HG02943 (cell line): ENCODE measurements around the gene MAST4.

Source experiments
- ATAC-seq: cut with Tn5 transposase; IDR thresholded peaks from one replicate; pipeline ENCODE4 v1.9.1; 2021; ENCODE audit warnings: mild to moderate bottlenecking, low read depth, moderate library complexity; ENCODE audit not compliant: unreplicated experiment

MAST4 gene

GRCh38 chr5:66595756-66596635 lies at the start of gene MAST4:
Gene MAST4, plus strand, starts transcription at chr5:66596393. Its CDS starts 263 bp downstream, at chr5:66596656.
- ATAC-seq: peak; percentile 98

GRCh38 chr5:66546541-66546940 lies 49.7 kb upstream of the MAST4 start:
- no peak for ATAC-seq

- ATAC-seq: no peak
These were observed 44.9 kb upstream of the MAST4 start for GRCh38 chr5:66551338-66551737.

- no peak for ATAC-seq
These were observed 44.2 kb upstream of the MAST4 start for GRCh38 chr5:66551945-66552344.

- ATAC-seq: no peak
These were observed 42.8 kb upstream of the MAST4 start for GRCh38 chr5:66553368-66553912.

- ATAC-seq: peak; percentile 93
These were observed 42.1 kb upstream of the MAST4 start for GRCh38 chr5:66553916-66554575.

- ATAC-seq: no peak
These were observed 41.3 kb upstream of the MAST4 start for GRCh38 chr5:66554884-66555283.

GRCh38 chr5:66558560-66558959 lies 37.6 kb upstream of the MAST4 start:
- ATAC-seq: no peak

- no peak for ATAC-seq
These were observed 35.8 kb upstream of the MAST4 start for GRCh38 chr5:66560371-66560770.

GRCh38 chr5:66561256-66561990 lies 34.8 kb upstream of the MAST4 start:
- no peak for ATAC-seq

GRCh38 chr5:66565878-66566277 lies 30.3 kb upstream of the MAST4 start:
- ATAC-seq: no peak

GRCh38 chr5:66567474-66567873 lies 28.7 kb upstream of the MAST4 start:
- ATAC-seq: no peak

- no peak for ATAC-seq
These were observed 26.0 kb upstream of the MAST4 start for GRCh38 chr5:66570201-66570600.

- ATAC-seq: no peak
These were observed 22.5 kb upstream of the MAST4 start for GRCh38 chr5:66573733-66574132.

GRCh38 chr5:66582499-66583165 lies 13.6 kb upstream of the MAST4 start:
- no peak for ATAC-seq

- no peak for ATAC-seq
These were observed 10.9 kb upstream of the MAST4 start for GRCh38 chr5:66585291-66585690.

GRCh38 chr5:66587771-66588170 lies 8.4 kb upstream of the MAST4 start:
- ATAC-seq: no peak

GRCh38 chr5:66596636-66597182 lies 516 bp downstream of the MAST4 start:
- peak; percentile 29 for ATAC-seq

GRCh38 chr5:66597183-66597757 lies 1.1 kb downstream of the MAST4 start:
- no peak for ATAC-seq

- no peak for ATAC-seq
These were observed 6.4 kb downstream of the MAST4 start for GRCh38 chr5:66602621-66603020.
